Left hindlimb (tissue), 1 donor: ENCODE results near the gene CD226.
"Not testable (repeated sequence)": the region's sequence is repeated elsewhere in the genome, so short reads cannot be mapped to it uniquely, and the experiment has no call there.

Experiments
- DNase-seq: peaks from one replicate; pipeline ENCODE4 v3.0.0-alpha.2; 2018

Gene CD226

DNA sequence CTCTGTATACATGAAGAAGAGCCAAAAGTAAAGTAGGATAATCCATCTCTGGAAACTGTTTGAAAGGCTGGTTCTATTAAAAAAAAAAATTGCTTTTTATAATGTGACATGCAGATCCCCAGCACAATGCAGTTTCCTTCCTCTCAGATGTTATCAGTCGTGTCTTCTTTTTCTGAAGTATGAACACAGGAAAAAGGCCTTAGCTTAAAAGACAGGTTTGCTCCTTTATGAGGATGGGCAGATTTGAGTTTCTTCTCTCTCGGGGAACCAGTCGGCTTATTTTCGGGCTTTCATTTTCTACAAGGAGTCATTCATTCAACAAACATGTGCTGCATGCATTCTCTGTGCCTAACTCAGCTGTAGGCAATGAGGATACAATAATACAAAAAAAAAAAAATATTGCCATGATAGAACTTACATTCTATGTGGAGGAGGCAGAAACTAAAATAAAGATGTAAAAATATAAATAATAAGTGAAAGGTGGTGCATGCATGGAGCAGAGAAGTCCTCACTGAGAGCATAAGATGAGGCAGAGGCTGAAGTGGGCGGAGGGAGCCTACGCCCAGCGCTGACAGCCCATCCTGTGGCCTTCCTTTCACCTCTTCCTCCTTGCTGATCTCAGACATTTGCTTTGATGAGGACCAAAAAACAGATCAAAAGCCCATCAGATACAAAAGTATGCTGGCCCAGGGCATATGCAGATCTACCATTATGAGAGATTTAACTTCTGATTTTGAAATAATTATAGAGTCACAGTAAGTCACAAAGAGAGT lies at the start of gene CD226:
TSS of gene CD226 (minus strand) at position 513 of the 773 bp plus-strand sequence. CDS start at position 46, 467 bp downstream.
- DNase-seq: no peak

DNA sequence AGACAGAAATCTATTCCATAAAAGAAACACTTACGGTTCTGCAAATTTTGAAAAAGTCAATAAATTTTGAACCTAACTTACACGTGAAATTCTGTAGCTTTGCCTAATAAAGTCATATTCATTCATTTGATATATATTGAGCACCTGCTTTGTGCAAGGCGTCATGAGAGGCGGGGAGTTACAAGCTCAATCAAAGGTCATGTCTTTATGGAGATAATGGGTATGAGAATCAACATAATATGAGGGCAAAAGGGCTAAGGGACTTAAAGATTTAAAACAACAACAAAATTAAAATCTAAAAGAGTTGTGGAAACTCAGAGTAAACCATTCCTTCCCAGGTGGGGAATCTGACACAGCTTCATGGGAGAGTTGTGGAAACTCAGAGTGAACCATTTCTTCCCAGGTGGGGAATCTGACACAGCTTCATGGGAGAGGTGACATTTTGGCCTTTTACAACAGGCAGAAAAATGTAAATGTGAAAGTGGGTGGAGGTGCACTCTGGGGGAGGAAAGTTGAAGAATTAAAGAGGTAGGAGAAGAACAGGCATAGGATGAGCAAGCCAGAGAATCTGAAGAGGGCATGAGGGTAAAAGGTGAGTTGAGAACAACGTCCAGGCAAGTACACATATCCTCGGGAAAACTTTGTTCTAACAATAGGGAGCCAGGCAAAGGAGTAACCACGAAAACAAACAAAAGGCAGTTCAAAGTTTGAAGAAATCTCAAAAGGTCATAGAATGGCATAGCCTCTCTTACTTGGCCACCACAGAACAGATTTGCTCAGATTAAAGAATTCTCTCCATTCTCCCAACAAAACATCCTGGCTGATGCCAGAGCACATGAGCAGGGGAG lies 49.5 kb upstream of the CD226 start:
- DNase-seq: no peak

DNA sequence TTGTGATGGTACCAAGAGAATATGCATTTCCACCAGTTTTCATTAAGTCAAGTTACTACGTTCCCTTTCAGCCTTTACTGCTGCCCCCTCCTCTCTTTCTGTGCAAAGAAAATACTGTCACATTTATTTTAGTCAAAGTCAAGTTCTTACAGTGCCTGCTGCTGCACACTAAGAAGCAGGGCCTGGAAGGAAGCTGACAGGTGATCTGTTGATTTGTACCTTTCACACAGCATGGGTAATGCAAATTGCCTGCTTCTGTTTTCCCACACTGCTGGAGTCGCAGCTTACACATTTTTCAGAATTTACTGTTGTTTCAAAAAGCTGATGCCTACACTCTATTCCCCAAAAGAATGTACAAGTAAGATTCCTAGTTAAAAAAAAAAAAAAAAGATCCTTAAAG lies 48.7 kb upstream of the CD226 start:
- DNase-seq: no peak

DNA sequence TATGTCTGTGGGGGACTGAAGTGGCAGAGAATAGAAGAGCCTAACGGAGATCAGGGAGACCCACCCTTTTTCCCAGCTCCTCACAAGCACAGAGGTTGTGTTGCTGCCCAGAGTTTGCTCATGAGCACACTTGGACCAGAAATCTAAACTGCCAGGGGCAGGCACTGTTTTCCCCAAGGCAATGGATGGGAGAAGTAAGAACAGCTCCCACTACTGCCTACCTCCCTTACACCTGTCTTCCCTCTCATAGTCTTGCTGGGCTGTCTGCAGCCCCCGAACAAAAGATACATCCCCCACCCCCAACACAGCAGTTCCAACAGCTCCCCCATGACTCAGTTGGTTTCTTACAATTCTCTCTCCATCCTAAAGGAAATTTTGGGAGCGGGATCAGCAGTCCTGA lies 48.1 kb upstream of the CD226 start:
- no peak for DNase-seq

DNA sequence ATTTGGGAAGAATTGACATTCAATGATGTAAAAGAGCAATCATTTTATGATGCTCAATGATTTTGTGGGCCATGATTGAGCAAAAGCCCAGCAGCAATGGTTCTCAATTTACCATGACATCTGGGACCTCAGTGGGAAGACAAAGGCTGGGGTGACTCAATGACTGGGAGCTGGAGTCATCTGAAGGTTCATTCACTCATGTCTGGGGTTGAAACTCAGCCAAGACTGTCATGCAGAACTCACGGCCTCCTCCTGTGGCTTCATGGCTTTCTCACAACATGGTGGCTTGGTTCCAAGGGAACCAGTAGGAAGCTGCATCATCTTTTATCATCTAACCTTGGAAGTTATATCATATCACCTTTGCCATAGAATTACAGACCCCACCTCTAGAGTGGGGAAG lies 45.1 kb upstream of the CD226 start:
- DNase-seq: no peak

DNA sequence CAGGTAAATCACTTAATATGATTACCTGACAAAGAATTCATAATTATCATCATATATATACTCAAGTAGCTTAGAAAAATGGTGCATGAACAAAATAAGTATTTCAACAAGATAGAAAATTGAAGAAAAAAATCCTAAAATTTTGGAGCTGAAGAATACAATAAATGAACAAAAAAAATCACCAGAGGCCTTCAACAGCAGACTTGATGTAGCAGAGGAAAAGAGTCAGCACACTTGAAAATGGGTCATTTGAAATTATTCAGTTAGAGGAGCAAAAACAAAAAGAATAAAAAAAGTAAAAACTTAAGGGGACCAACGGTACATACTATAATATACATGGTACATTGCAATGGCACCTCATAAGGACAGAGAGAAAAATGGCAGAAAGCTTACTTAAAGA lies 40.2 kb upstream of the CD226 start:
- no peak for DNase-seq

DNA sequence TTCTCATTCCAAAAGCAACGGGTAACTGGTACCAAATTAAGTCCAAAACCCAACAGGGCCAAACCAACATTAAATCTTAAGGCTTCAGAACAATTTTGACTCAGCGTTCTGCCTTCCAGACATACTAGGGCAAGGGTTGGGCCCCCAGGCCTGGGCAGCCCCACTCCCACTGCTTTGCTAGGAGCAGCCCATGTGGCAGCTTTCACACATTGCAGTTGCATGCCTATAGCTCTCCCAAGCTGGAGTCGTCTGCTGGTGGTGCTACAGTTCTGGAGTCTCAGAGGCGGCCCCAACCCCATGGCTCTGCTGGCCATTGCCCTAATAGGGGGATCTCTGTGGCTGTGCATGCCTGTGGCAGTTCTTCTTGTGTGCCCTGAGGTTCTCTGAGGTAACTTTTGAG lies 37.6 kb upstream of the CD226 start:
- DNase-seq: no peak

DNA sequence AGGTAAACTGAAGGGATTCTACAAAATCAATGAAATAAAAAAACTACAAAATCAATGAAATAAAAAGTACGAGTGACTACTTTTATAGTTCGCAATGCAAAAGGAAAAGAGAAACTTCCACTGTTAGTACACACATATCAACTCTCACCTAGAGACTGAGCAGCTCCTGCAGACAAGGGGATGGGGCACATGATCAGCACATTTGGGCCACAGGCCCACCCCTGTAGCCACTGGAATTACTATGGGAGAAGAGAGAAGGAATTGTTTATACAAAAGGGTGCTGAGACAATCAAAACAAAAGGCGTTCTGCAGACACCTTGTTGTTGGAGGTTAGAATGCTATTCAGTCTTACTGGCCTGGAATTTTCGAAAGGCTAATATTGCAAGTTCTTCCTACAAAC lies 34.7 kb upstream of the CD226 start:
- no peak for DNase-seq

DNA sequence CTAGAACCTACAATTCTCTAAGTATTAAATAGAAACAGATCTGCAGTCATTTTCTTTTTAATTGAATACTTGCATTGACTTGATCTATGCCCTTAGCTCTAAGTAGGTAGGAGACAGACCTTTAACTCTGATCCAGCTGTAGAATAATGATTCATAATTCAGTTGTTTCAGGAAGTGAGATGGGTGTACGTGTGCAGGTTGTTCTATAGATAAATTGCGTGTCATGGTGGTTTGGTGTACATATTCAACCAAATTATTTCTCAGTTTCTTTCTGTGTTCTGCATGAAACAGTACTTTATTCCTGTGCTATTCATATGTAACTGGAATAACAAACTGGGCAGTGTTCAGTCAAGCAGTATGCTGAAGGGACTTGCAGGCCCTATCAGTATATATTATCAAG lies 34.3 kb upstream of the CD226 start:
- no peak for DNase-seq

DNA sequence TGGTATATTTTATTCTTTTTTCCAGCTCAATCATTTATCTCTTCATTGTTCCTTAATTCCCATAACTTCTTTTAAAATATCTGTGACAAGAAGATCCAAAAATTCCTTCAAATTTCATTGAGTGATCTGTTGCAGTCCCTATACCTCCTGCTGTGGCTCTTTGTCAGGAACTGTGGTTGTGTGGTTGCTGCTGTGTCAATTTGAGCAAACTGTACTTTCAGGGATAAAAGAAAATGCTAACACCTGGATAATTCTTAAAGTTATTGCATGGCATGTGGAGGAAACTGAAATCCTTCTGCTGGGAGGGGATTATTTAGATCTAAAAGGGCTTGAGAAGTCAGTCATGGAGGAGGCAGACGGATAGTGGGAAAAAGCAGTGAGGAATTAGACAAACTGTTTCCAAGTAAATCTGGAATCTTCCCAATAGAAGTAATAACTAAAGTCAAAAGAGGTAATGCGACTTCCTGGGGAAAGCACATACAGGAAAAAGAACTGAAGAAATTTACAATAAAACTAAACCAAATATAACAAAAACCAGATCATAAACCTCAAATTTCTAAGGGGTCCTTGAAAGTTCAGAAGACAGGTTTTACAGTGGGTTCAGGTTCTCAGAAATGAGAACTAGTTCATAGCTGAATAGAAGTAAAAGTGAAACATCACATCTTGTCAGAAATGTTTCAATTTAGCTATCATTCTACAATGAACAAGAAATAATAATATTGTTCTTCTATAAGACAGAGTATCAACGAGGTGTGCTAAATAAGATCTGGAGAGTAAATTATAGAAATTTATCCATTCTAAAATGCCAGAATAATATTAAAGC lies 33.5 kb upstream of the CD226 start:
- DNase-seq: no peak

DNA sequence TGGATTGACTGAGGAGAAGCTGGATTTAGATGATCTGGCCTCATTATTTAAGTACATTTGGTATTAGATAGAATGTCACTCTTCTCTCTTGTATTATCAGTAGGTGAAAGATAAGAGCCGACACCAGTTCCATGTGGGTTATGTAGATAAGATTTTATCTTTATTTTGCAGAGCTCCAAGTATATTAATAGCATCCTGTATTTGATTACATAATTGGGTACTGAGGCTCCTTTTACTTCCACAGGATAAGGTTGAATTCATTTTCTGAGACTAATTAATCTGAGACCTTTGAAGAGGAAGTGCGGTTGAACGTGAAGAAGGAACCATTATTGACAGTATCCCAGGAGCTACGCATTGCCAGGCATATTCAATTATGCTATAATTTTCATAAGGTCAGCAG lies 32.8 kb upstream of the CD226 start:
- DNase-seq: no peak

DNA sequence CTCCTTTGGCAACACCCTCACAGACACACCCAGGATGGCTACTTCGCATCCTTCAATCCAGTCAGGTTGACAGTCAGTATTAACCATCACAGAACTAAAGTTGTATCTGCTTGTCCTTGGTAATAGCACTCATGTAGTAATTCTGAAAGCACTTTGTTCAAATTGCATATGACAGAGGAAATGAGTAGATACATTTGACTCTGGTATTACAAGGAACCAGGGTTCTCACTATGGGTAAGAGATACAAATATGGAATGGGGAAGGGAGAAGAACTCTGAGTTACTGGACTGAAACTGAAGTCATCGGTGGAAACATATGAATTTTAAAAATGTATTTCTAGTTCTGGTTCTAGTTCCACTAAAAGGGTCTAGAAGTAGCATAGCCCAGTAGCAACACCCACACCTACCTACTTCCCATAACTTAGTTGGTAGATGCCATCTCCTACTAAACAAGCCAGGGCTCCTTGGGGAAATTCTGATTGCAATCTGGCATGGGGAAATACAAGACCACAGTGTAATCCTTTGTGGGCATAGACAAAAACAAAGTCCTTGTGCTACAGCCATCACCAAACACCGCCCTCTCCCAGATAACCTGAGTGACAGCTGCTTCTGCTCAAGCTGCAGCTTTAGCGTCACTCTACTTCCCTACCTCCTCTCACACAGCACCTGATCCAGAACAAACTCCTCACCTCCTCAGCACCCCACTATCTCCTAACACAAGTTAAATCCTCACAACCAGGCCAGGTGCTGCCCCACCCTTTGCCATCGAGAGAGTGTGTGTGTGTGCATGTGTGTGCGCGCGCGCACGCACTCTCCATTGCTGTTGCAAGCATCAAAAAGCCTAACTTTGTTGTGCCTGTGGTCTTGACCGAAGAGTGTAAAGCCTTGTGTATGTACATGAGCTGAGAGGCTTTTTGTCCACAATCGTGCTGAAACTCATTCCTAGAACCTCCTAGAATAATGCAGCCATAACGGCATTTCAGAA lies 31.4 kb upstream of the CD226 start:
- DNase-seq: no peak

DNA sequence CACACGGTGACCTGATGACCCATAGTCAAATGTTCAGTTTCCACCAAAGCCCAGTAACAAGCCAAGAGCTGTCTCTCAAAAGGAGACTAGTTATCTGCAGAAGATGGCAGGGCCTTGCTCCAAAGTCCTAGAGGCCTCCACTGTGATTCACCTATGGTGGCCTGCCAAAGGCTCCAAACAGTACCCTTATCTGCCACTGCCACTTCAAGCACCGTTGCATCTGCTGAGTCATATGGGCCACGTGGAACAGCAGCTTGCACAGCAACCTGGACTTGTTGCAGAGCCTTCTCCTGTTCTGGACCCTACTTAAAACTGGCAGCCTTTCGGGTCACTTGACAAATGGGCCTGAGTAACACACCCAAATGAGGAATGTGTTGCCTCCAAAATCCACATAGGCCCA lies 27.6 kb upstream of the CD226 start:
- DNase-seq: not testable (repeated sequence)

DNA sequence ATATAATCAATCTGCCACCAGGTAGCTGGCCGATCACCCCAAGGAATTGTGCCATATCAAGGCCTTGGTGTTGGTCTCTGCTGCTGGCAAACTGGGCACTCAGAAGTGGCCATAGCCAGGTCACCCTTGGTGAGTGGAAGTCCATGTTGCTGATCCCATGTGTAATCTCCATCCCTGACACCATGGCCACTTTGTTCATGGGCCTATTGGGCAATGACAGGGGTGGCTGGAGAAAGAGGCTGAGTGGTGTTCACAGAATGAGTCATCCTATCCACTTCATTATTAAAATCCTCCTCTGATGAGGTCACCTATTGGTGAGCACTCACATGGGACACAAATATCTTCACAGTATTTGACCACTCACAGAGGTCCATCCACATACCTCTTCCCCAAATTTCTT lies 26.7 kb upstream of the CD226 start:
- DNase-seq: no peak

DNA sequence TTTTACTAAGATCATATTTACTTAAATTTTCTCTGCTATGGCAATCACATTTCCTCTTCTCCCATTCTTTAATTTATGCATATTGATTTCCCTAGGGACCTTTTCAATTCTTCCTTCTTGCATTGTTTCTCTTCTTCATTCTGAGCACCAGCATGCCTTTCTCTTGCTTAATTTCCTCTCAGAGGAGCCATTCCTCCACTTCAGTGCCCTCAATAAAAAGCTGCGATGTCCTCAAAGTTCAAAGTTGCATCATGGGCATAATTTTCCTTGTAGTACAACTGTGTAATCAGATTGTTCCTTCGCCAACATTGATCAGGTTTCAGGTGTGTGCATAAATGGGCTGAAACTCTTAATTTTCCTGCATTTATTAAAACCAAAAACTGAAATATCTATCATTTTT lies 21.8 kb upstream of the CD226 start:
- DNase-seq: no peak

DNA sequence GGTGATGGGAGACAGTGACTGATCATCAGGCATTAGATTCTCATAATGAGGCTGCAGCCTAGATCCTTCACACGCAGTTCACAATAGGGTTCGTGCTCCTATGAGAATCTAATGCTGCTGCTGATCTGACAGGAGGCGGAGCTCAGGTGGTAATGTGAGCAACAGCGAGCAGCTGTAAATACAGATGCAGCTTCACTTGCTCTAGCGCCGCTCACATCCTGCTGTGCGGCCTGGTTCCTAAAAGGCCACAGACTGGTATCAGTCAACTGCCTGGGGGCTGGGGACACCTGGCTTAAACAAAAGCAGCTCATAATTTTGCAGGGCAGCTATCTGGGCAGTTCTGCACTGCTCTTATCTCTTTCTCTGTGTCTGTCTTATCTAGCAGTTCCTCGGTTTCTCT lies 20.4 kb upstream of the CD226 start:
- no peak for DNase-seq

DNA sequence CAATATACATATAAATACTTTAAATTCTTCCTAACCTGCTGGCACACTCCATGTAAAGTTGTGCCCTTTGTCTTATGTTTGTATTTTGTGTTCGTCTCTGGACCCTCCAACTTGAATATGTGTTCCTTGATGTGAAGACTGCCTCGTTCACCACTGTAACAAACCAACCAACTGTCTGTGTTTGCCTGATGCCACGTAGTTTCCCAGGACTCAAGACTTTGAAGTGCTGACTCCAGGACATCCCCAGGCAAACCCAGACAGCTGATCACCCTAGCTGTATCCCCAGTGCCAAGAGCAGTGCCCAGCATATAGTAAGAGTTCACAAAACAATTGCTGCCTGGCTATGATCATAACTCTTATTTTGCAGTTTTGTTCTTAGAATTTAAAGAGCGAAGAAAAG lies 15.5 kb upstream of the CD226 start:
- no peak for DNase-seq

DNA sequence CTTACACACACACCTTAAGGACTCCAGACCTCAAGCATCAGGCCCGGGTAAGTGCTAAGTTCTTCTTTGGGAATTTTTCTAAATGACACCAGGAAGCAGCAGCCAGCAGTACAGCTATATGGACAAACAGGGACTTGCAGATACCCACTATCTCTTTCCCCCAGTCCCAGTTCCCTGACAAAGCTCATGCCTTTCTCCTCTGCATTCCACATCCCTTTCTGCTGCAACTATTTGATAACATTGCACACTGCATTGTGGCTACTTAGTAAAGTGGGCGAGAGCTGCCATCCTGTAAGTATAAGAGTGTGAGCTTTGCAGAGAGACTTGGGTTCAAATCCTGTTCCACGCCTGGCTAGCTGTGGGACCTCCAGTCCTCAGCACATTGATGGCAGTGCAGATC lies 14.0 kb upstream of the CD226 start:
- no peak for DNase-seq

DNA sequence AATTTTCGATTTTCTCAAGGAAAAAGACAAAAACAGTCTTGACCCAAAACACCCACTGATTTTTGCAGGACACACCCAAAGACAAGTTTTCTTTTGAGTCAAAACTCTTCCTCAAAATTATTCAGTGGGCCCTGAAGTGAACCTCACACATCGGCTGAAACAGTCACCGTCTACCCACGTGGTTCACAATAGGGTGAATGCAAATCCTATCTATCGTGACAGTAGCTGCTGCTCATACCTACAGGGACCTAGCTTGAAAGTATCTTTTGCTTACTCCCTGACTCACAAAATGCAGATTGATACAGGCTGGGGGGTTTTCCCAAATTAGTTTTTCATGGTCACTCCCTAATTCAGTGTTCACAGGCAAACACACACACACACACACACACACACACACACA lies 10.7 kb upstream of the CD226 start:
- DNase-seq: no peak

DNA sequence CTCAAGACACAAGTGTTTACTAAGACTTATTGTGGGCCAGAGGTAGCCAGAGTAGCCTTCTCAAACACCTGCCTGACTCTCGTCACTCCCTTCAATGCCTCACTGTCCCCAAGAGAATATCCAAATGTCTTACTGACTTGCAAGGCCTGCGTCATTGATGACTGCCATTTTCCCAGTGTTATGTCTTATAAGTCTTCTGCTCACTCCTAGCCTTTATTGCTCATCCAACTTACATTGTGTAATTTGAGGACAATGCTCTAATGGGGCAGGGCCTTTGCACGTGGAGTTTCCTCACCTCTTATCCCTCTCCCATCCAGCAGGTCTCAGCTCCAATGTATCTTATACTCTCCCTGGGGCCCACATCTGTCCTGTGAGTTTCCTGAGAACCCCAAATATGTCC lies 10.1 kb upstream of the CD226 start:
- DNase-seq: no peak

DNA sequence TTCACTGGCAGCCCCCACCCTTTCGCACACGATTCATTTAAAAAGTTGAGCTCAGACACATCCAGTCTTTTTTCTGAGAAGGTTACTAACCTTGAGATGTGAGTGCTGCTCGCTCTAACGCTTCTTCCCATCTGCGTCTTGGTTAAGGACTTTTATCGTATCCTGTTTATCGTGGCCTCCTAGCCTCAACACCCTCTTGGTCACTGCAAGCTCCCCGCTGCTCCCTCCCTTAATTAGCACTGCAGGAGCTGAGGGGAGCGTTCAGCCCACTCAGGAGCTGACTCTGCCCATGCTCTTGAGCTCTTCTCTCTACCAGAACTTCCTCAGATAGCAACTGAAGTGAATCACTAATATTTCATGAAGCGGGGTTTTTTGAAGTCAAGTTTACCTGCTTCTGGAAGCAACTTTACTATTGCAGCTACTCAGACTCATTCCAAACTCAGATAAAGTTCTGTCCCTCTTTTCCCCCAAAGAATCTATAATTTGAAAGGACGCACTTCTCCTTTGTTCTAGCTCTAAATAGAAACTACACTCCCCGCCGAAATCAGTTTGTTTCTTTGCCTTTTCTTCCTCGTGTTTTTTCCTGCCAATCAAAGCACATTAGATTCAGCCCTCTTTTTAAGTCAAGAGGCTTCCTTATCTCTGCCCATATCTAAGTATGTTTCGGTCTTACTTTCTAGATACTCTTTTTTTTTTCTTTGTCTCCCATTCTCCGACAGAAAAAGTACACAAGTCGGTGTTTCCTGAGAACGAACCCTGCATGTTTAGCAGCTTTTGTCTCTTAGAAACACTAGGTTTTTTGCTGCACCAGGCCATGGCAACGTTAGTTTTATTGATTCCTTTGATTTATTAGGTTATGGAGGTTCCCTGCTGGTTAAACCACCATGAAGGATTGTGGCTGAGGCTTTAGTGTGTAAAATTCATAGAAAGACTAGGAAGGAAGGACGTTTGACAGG lies 9.3 kb upstream of the CD226 start:
- no peak for DNase-seq
